Anterior cingulate cortex (tissue), 58 donors: ENCODE results near the gene MYOZ1.
"Not testable (repeated sequence)": the region's sequence is repeated elsewhere in the genome, so short reads cannot be mapped to it uniquely, and the experiment has no call there.

ENCODE experiments used
- DNase-seq, 58 donors: peaks; one replicate each; lab custom pipeline; 2025; lab: John Stamatoyannopoulos, UW

Gene MYOZ1

GRCh38 chr10:73648975-73649829 is 7.9 kb upstream of the MYOZ1 start:
- peak in 3 of 58 donors; percentile 1 to 19 (median 6) for DNase-seq

- DNase-seq: peak in 16 of 58 donors; percentile 2 to 66 (median 21)
Observed at GRCh38 chr10:73647875-73648651, 6.8 kb upstream of the MYOZ1 start.

- DNase-seq: peak in 54 of 58 donors; percentile 4 to 82 (median 40)
Observed at GRCh38 chr10:73647211-73647874, 6.1 kb upstream of the MYOZ1 start.

DNA sequence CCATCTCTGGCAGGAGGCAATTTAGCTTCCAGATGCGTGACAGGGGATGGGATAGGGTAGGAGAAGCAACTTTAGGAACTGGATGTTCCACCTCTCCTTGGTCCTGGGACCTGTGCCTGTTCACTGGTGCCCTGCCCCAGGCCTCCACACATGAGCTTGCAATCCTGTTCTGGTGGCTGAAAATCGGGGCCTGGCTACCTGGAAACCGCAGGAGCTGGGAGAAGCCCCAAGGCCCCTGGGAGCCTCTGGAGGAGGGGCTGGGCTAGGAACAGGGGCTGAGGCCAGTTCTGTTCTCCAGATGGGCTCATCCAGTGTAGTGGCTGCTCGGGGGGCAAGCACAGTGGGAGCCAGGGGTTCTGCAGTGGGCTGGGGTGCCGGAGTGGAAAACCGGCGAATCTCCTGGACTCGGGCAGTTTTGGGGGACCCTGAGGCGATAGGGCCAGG is 5.3 kb upstream of the MYOZ1 start:
- DNase-seq: no peak

- no peak for DNase-seq
Observed at GRCh38 chr10:73645251-73645650, 4.0 kb upstream of the MYOZ1 start.

- no peak for DNase-seq
Observed at GRCh38 chr10:73644767-73645166, 3.5 kb upstream of the MYOZ1 start.

DNA sequence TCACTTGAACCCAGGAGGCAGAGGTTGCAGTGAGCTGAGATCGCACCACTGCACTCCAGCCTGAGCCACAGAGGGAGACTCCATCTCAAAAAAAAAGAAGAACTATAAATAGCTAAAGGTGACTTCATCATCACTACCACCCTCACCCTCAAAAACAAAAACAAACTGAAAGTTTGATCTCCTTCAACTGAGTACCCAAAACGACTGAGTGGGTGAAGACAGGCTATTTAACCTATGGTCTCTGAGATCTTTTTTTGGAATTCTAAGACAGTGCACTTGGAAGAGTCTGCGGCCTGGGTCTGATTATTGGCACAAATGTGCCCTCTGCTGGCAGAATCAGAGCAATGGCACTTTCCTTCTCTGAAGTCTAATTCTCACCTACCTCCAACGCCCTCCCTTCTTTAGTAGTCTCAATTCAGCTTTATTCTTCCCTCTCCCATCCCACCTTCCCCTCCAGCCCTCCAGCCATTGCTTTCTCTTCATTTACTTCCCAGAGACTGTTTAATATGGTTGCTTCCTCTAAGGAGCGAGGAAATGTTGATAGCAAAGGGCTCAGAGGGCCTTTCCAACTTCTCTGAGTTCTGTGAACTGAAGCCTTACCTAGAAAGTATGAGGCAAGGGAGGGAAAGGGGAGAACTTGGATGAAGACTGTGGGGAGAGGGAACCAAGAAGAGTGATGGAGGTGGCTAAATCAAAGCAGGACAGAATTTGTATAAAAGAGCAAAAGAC is 2.9 kb upstream of the MYOZ1 start:
- peak in 47 of 58 donors; percentile 7 to 71 (median 29) for DNase-seq

GRCh38 chr10:73643362-73643761 is 2.1 kb upstream of the MYOZ1 start:
- no peak for DNase-seq

DNA sequence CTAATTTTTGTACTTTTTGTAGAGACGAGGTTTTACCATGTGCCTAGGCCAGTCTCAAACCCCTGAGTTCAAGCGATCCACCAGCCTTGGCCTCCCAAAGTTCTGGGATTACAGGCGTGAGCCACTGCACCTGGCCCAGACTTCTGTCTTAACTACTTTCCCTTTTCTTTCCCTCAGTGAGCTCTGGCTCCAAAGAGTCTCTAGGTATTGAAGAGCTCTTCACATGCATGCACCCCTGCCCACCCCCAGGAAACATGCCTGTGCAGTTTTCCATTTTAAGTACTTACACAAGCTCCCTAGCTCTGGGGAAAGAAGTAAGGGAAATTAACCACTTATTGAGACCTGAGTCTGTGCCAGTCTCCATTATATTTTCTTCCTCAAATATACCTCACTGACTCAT is 2.0 kb downstream of the MYOZ1 start:
- no peak for DNase-seq

DNA sequence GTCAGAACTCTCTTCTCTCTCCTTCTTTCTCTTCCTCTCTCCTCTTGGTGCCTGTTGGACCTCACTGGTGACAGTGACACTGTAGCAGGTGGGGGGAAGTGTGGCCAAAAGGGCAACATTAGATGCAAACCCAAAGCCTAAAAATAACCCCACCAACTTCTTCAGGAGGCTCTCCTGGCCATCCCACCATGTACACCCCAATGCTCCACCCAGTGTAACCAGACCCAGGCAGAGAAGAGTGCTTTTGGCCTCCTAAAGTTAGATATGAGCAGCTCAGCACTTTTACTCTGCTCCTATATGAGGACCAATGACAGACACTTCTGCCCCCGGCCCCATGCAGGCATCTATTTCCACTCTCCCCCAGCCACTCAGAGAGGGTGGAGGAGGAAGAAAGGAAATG is 5.5 kb downstream of the MYOZ1 start:
- no peak for DNase-seq

GRCh38 chr10:73634421-73634820 is 6.9 kb downstream of the MYOZ1 start:
- no peak for DNase-seq

GRCh38 chr10:73629165-73629564 is 12.1 kb downstream of the MYOZ1 start:
- DNase-seq: no peak

- DNase-seq: no peak
Observed at GRCh38 chr10:73628405-73628804, 12.9 kb downstream of the MYOZ1 start.

GRCh38 chr10:73627300-73627699 is 14.0 kb downstream of the MYOZ1 start:
- DNase-seq: no peak

- peak; percentile 42 to 94 (median 80) for DNase-seq
Observed at GRCh38 chr10:73625884-73626752, 15.2 kb downstream of the MYOZ1 start.

DNA sequence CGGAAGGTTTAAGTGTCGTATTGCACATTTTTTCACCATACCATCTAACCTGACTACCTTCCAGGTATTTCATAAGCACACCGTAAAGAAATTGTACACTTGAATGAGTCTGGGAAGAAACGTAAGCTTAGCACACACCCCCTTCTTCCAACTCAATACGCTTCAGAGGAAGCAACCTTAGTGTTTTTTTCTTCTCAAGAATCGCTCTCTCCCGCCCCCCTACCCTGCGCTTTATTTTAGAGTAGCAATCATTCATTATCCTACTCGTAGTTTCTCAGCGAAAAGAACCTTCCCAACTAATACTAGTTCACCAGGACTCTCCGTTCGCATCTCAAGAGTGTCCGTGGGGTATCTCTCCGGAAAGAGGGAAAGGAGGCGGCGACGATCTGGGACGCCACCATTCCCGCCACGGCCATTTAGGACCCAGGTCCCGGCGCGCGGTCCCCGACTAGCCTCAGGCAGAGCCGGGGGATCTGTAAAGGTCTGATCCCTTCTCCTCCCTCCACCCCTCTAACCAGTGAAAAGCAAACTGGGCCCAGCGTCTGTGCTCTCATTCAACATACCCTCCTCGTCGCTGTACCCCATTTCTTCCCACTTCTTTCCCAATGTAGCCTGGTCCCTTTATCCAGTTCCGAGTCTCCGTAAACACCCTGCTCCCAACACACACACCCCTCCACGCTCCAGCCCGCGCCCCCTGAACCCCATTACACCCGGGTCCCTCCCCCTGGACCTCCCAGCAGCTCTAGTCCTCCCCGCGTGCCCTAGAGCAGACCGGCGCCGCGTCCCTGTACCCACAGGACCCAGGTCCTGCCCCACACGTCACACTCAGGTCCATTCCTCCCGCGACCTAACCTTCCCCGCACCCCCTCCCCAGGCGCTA is 16.0 kb downstream of the MYOZ1 start:
- DNase-seq: peak in 26 of 58 donors; percentile 15 to 72 (median 42)

DNA sequence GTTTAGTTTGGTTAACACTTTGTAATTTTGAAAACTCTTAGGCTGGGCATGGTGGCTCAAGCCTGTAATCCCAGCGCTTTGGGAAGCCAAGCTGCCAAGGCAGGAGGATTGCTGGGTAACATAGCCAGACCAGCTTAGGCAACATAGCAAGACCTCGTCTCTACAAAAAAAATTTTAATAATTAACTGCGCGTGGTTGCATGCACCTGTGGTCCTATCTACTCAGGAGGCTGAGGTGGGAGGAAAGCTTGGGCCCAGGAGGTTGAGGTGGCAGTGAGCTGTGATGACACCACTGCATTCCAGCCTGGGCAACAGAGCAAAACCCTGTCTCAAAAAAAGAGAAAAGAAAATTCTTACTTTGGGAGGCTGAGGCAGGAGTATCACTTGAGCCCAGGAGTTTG is 18.2 kb downstream of the MYOZ1 start:
- no peak for DNase-seq

GRCh38 chr10:73620974-73621373 is 20.3 kb downstream of the MYOZ1 start:
- DNase-seq: not testable (repeated sequence)
